Progenitor cell of endocrine pancreas (in vitro differentiated cells): Measurements from ENCODE around the gene ZNF346. TPM values are rescaled to one million over a fixed set of nuclear protein-coding genes. Genes with fewer than 3 reads are reported as not detected.

Experiments used
- DNase-seq: peaks from one replicate; pipeline ENCODE4 v3.0.0; 2021; ENCODE audit warnings: low spot score; ENCODE audit not compliant: unreplicated experiment
- H3K27ac Mint-ChIP-seq: 2 replicates; pipeline ENCODE4 v1.8.0; 2021; ENCODE audit warnings: mild to moderate bottlenecking, moderate library complexity, mixed read lengths
- H3K27me3 Mint-ChIP-seq: 2 replicates; pipeline ENCODE4 v1.8.0; 2021; ENCODE audit warnings: mixed read lengths
- H3K36me3 Mint-ChIP-seq: 2 replicates; pipeline ENCODE4 v1.8.0; 2022; ENCODE audit warnings: mixed read lengths; ENCODE audit not compliant: insufficient read depth
- H3K4me1 Mint-ChIP-seq: 2 replicates; pipeline ENCODE4 v1.8.0; 2021; ENCODE audit warnings: low read depth, mixed read lengths
- H3K4me3 Mint-ChIP-seq: 2 replicates; pipeline ENCODE4 v1.8.0; 2021; ENCODE audit warnings: low read depth, mild to moderate bottlenecking, moderate library complexity, mixed read lengths
- H3K9me3 Mint-ChIP-seq: 2 replicates; pipeline ENCODE4 v1.8.0; 2021; ENCODE audit warnings: low read depth, mixed read lengths
- CTCF ChIP-seq: fragments of 200-600 bp; sonication (generic); IDR thresholded peaks from one replicate; pipeline ENCODE4 v1.5.0; 2021; ENCODE audit warnings: antibody characterized with exemption, mild to moderate bottlenecking; ENCODE audit not compliant: unreplicated experiment
- total RNA-seq: library from RNA; stranded (reverse); gene quantifications from 2 replicates; pipeline ENCODE4 v1.2.1, GENCODE V29; 2021

ZNF346 gene
- total RNA-seq, 1 donor from 2014 or later = 42.2 TPM

- no peak for TF ChIP-seq CTCF
- Mint-ChIP-seq H3K36me3 (peaks cover 11% of the 10 kb centered on the region), H3K27me3 (no peaks in the 10 kb centered on the region), H3K4me3 (no peak overlapping the region), H3K9me3 (no peaks in the 10 kb centered on the region), H3K4me1 (no peaks in the 10 kb centered on the region), H3K27ac (no peak overlapping the region)
- DNase-seq = no peak
Observed at GRCh38 chr5:177040814-177041420, 18.4 kb downstream of the ZNF346 start.

GRCh38 chr5:177041936-177042335, 19.4 kb downstream of the ZNF346 start:
- no peaks in the 10 kb centered on the region for H3K27me3 Mint-ChIP-seq
- DNase-seq = no peak
- H3K27ac Mint-ChIP-seq = no peak overlapping the region
- TF ChIP-seq CTCF = no peak
- H3K4me3 Mint-ChIP-seq = no peak overlapping the region
- H3K4me1 Mint-ChIP-seq = no peaks in the 10 kb centered on the region
- peaks cover 11% of the 10 kb centered on the region for H3K36me3 Mint-ChIP-seq
- no peaks in the 10 kb centered on the region for H3K9me3 Mint-ChIP-seq

GRCh38 chr5:177043114-177043513, 20.6 kb downstream of the ZNF346 start:
- no peaks in the 10 kb centered on the region for H3K27me3 Mint-ChIP-seq
- DNase-seq = no peak
- no peak overlapping the region for H3K27ac Mint-ChIP-seq
- H3K4me1 Mint-ChIP-seq = no peaks in the 10 kb centered on the region
- peaks cover 14% of the 10 kb centered on the region for H3K36me3 Mint-ChIP-seq
- TF ChIP-seq CTCF = no peak
- no peak overlapping the region for H3K4me3 Mint-ChIP-seq
- no peaks in the 10 kb centered on the region for H3K9me3 Mint-ChIP-seq

- Mint-ChIP-seq H3K36me3 (peaks cover 16% of the 10 kb centered on the region), H3K4me1 (no peaks in the 10 kb centered on the region), H3K27ac (no peak overlapping the region), H3K4me3 (no peak overlapping the region), H3K27me3 (no peaks in the 10 kb centered on the region), H3K9me3 (no peaks in the 10 kb centered on the region)
- TF ChIP-seq CTCF = no peak
- no peak for DNase-seq
Observed at GRCh38 chr5:177043958-177044357, 21.5 kb downstream of the ZNF346 start.

GRCh38 chr5:177044641-177045040, 22.1 kb downstream of the ZNF346 start:
- Mint-ChIP-seq H3K27me3 (no peaks in the 10 kb centered on the region), H3K4me3 (no peak overlapping the region), H3K36me3 (peaks cover 18% of the 10 kb centered on the region), H3K9me3 (no peaks in the 10 kb centered on the region), H3K27ac (no peak overlapping the region), H3K4me1 (no peaks in the 10 kb centered on the region)
- no peak for TF ChIP-seq CTCF
- DNase-seq = no peak
